Measurements from ENCODE around the gene SLC11A2.

Gene SLC11A2

GRCh38 chr12:51011955-51012354 lies 14.2 kb downstream of the SLC11A2 start:
- no peaks in the 10 kb centered on the region for H4K20me1 ChIP-seq (ENCODE audit: insufficient read depth, low read length)

GRCh38 chr12:51009056-51009440 lies 17.1 kb downstream of the SLC11A2 start:
- Histone ChIP-seq H3K79me2 (ENCODE audit: insufficient read depth, low read length) (0 out of 2 replicates have a peak, but pooled peaks cover 5% of the 10 kb centered on the region), H3F3A (ENCODE audit: insufficient read depth, low read length) (no peaks in the 10 kb centered on the region), H3K36me3 (ENCODE audit: insufficient read depth, low read length) (peaks cover 32% of the 10 kb centered on the region), H3K4me1 (ENCODE audit: insufficient read depth, low read length, severe bottlenecking) (peaks cover 13% of the 10 kb centered on the region), H3K9ac (ENCODE audit: low read length) (no peak overlapping the region; the same call in 1 of the 2 replicates), H3K4me2 (ENCODE audit: low read length) (peak overlapping the region; percentile 12; the same call in 1 of the 2 replicates), H2AFZ (ENCODE audit: low read length) (no peak overlapping the region), H3K4me3 (ENCODE audit: low read depth, low read length, poor library complexity, severe bottlenecking) (no peak overlapping the region), H3K27ac (ENCODE audit: low read depth, low read length, poor library complexity, severe bottlenecking) (no peak overlapping the region), H3K9me2 (ENCODE audit: low read depth, low read length) (no peaks in the 10 kb centered on the region), H3K9me3 (ENCODE audit: low read length) (no peaks in the 10 kb centered on the region), H4K20me1 (ENCODE audit: insufficient read depth, low read length) (no peaks in the 10 kb centered on the region), H3K27me3 (ENCODE audit: insufficient read depth, low read length) (no peaks in the 10 kb centered on the region)
- TF ChIP-seq CTCF (IDR thresholded peaks at IDR 0.05; ENCODE audit: low read length) (no peak), EZH2 (IDR thresholded peaks at IDR 0.05; ENCODE audit: borderline replicate concordance, low read length) (no peak)

More at GRCh38 chr12:51011955-51012354, 14.2 kb downstream of the SLC11A2 start:
- no peak overlapping the region for H3K9ac ChIP-seq (ENCODE audit: low read length)
- TF ChIP-seq EZH2 (IDR thresholded peaks at IDR 0.05; ENCODE audit: borderline replicate concordance, low read length) = no peak
- no peak for TF ChIP-seq CTCF (IDR thresholded peaks at IDR 0.05; ENCODE audit: low read length)
- no peak overlapping the region for H3K27ac ChIP-seq (ENCODE audit: low read depth, low read length, poor library complexity, severe bottlenecking)
- no peaks in the 10 kb centered on the region for H3K9me3 ChIP-seq (ENCODE audit: low read length)
- H2AFZ ChIP-seq (ENCODE audit: low read length) = no peak overlapping the region
- H3K36me3 ChIP-seq (ENCODE audit: insufficient read depth, low read length) = peaks cover 10% of the 10 kb centered on the region
- peaks cover 17% of the 10 kb centered on the region for H3K79me2 ChIP-seq (ENCODE audit: insufficient read depth, low read length)
- H3K27me3 ChIP-seq (ENCODE audit: insufficient read depth, low read length) = no peaks in the 10 kb centered on the region
- H3K4me2 ChIP-seq (ENCODE audit: low read length) = no peak overlapping the region
- H3K9me2 ChIP-seq (ENCODE audit: low read depth, low read length) = no peaks in the 10 kb centered on the region
- H3F3A ChIP-seq (ENCODE audit: insufficient read depth, low read length) = no peaks in the 10 kb centered on the region
- no peak overlapping the region for H3K4me3 ChIP-seq (ENCODE audit: low read depth, low read length, poor library complexity, severe bottlenecking)
- peaks cover 13% of the 10 kb centered on the region for H3K4me1 ChIP-seq (ENCODE audit: insufficient read depth, low read length, severe bottlenecking)

DNA sequence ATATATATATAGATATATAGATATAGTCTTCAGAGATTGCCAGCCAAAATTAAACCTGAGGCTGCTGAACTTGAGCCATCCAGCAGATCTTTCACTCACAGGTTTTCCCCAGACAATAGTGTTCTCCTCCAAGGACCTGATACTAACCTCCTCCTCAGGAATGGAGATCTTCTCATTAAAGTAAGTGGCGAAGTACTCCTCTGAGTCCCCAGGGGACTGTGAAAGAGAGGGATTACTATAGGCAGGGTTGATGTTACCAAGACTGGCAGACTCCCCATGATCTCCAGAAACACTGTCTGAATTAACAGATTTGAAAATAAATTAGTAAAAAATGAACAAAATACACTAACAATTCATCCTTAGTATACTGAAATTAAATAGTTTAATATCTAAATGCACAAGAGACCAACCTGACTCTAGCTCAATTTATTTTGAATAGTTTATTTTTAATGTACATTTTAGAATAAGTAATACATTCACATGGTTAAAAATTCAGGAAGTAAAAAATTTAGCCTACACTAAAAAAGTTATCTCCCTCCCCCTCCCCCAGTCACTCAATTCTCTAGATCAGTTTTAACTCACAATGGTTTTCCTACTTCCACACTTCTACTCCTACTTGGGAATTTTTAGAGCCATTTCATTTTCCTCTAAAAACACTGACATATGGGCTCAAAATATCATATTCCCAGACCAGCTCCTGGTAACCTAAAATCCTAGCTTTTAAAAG lies 17.7 kb downstream of the SLC11A2 start:
- Histone ChIP-seq H3F3A (ENCODE audit: insufficient read depth, low read length) (no peaks in the 10 kb centered on the region), H2AFZ (ENCODE audit: low read length) (no peak overlapping the region), H3K4me1 (ENCODE audit: insufficient read depth, low read length, severe bottlenecking) (peaks cover 13% of the 10 kb centered on the region), H4K20me1 (ENCODE audit: insufficient read depth, low read length) (no peaks in the 10 kb centered on the region), H3K9me3 (ENCODE audit: low read length) (no peaks in the 10 kb centered on the region), H3K79me2 (ENCODE audit: insufficient read depth, low read length) (0 out of 2 replicates have a peak, but pooled peaks cover 4% of the 10 kb centered on the region), H3K36me3 (ENCODE audit: insufficient read depth, low read length) (peaks cover 35% of the 10 kb centered on the region), H3K4me2 (ENCODE audit: low read length) (peak overlapping the region; percentile 12; the same call in 1 of the 2 replicates), H3K27ac (ENCODE audit: low read depth, low read length, poor library complexity, severe bottlenecking) (no peak overlapping the region), H3K4me3 (ENCODE audit: low read depth, low read length, poor library complexity, severe bottlenecking) (no peak overlapping the region), H3K9ac (ENCODE audit: low read length) (no peak overlapping the region; the same call in 1 of the 2 replicates), H3K9me2 (ENCODE audit: low read depth, low read length) (no peaks in the 10 kb centered on the region), H3K27me3 (ENCODE audit: insufficient read depth, low read length) (no peaks in the 10 kb centered on the region)
- TF ChIP-seq CTCF (IDR thresholded peaks at IDR 0.05; ENCODE audit: low read length) = no peak
